NB4 (cell line): ENCODE measurements around the gene COX6A1.

ENCODE experiments used
- CTCF ChIP-seq: IDR thresholded peaks from one replicate; pipeline ENCODE4 v1.5.1; 2012; ENCODE audit warnings: low read depth, low read length
- MAX ChIP-seq: IDR thresholded peaks from 2 replicates; pipeline ENCODE4 v1.6.1; 2011; ENCODE audit warnings: low read depth, low read length
- MYC ChIP-seq: IDR thresholded peaks from 2 replicates; pipeline ENCODE4 v1.6.1; 2011; ENCODE audit warnings: low read depth, low read length
- POLR2A ChIP-seq: IDR thresholded peaks from 2 replicates; pipeline ENCODE4 v1.6.1; 2011; ENCODE audit warnings: mild to moderate bottlenecking; ENCODE audit not compliant: insufficient read length; ENCODE audit errors: extremely low read depth

- TF ChIP-seq POLR2A (no peak), CTCF (no peak), MYC (no peak), MAX (no peak)
Measured at GRCh38 chr12:120406069-120406468, 31.8 kb upstream of the COX6A1 start.
